ENCODE data around the gene SENP7. TPM values are rescaled to one million over a fixed set of nuclear protein-coding genes. Genes with fewer than 3 reads are reported as not detected.

Gene SENP7
- total RNA-seq, 2 experiments from 2014 or later = 17.7 to 19.5 TPM

DNA sequence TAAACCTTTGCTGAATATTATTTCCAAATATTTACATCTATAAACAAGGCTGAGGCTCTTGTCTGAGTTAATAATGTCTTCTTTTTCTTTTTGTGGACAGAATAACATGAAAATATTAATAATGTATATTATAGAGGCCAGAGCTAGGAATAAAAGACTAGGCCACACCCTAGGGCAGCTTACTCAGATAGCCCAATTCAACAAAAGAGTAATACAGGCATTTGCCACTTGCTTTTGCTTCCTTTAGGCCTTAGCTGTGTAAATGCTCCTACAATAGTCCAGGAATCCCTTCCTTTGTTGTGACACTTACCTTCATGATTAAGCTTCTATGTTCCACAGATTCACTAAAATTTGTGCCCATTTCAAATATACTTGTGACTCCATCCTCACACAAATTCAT, 209.2 kb downstream of the SENP7 start:
- no TSS peak for BruUV-seq (replicated peaks)
- Histone ChIP-seq H2AFZ (ENCODE audit: low read length) (no peak overlapping the region), H3K9me3 (ENCODE audit: low read length) (peaks cover 9% of the 10 kb centered on the region; the same call in 1 of the 2 replicates), H3K4me3 (ENCODE audit: low read depth, low read length, poor library complexity, severe bottlenecking) (no peak overlapping the region), H3K4me1 (ENCODE audit: insufficient read depth, low read length, poor library complexity, severe bottlenecking) (no peaks in the 10 kb centered on the region), H3K4me2 (ENCODE audit: low read length) (no peak overlapping the region), H3K36me3 (ENCODE audit: insufficient read depth, low read length) (no peaks in the 10 kb centered on the region), H3K9me2 (ENCODE audit: insufficient read depth, low read length) (no peaks in the 10 kb centered on the region), H3K79me2 (ENCODE audit: insufficient read depth, low read depth, low read length) (no peaks in the 10 kb centered on the region), H4K20me1 (ENCODE audit: insufficient read depth, low read length) (no peaks in the 10 kb centered on the region), H3K27ac (ENCODE audit: low read depth, low read length, poor library complexity, severe bottlenecking) (no peak overlapping the region)
- POLR2A ChIA-PET = interaction anchor here (0.6 to 1.3 kb wide), 3 partner anchors 9 to 381 kb away, joined by 3 read pairs; no protein-coding TSS in a partner anchor
- TF ChIP-seq, protein P1, sequence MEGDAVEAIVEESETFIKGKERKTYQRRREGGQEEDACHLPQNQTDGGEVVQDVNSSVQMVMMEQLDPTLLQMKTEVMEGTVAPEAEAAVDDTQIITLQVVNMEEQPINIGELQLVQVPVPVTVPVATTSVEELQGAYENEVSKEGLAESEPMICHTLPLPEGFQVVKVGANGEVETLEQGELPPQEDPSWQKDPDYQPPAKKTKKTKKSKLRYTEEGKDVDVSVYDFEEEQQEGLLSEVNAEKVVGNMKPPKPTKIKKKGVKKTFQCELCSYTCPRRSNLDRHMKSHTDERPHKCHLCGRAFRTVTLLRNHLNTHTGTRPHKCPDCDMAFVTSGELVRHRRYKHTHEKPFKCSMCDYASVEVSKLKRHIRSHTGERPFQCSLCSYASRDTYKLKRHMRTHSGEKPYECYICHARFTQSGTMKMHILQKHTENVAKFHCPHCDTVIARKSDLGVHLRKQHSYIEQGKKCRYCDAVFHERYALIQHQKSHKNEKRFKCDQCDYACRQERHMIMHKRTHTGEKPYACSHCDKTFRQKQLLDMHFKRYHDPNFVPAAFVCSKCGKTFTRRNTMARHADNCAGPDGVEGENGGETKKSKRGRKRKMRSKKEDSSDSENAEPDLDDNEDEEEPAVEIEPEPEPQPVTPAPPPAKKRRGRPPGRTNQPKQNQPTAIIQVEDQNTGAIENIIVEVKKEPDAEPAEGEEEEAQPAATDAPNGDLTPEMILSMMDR (conservative IDR thresholded peaks at IDR 0.05; ENCODE audit: low read length) = no peak
- no peak for TF ChIP-seq EZH2phosphoT487 (IDR thresholded peaks at IDR 0.05; ENCODE audit: borderline replicate concordance, low read depth, low read length)
- intact Hi-C loops (cut with micrococcal nuclease; ENCODE audit: unreplicated experiment) = no loop called here
- DNase-seq (ENCODE audit: low spot score) = no peak
- CTCF ChIA-PET (ENCODE audit: unreplicated experiment) = no interaction called here

- Histone ChIP-seq H3K9me2 (ENCODE audit: insufficient read depth, low read length) (no peaks in the 10 kb centered on the region), H3K36me3 (ENCODE audit: insufficient read depth, low read length) (no peaks in the 10 kb centered on the region), H2AFZ (ENCODE audit: low read length) (no peak overlapping the region), H4K20me1 (ENCODE audit: insufficient read depth, low read length) (no peaks in the 10 kb centered on the region), H3K4me1 (ENCODE audit: insufficient read depth, low read length, poor library complexity, severe bottlenecking) (no peaks in the 10 kb centered on the region), H3K79me2 (ENCODE audit: insufficient read depth, low read depth, low read length) (no peaks in the 10 kb centered on the region), H3K4me3 (ENCODE audit: low read depth, low read length, poor library complexity, severe bottlenecking) (no peak overlapping the region), H3K4me2 (ENCODE audit: low read length) (no peak overlapping the region), H3K9me3 (ENCODE audit: low read length) (peaks cover 7% of the 10 kb centered on the region; the same call in 1 of the 2 replicates), H3K27ac (ENCODE audit: low read depth, low read length, poor library complexity, severe bottlenecking) (no peak overlapping the region)
- no TSS peak for BruUV-seq (replicated peaks)
- intact Hi-C loops (cut with micrococcal nuclease; ENCODE audit: unreplicated experiment) = no loop called here
- DNase-seq (ENCODE audit: low spot score) = no peak
- CTCF ChIA-PET (ENCODE audit: unreplicated experiment) = no interaction called here
- POLR2A ChIA-PET = interaction anchor here (0.5 to 1.4 kb wide), 8 partner anchors 15 to 1367 kb away, joined by 3 to 6 read pairs (median 3); no protein-coding TSS in a partner anchor
- TF ChIP-seq, protein P1 (conservative IDR thresholded peaks at IDR 0.05; ENCODE audit: low read length) = no peak
- TF ChIP-seq EZH2phosphoT487 (IDR thresholded peaks at IDR 0.05; ENCODE audit: borderline replicate concordance, low read depth, low read length) = no peak
These were observed 209.8 kb downstream of the SENP7 start for GRCh38 chr3:101303089-101303731.

DNA sequence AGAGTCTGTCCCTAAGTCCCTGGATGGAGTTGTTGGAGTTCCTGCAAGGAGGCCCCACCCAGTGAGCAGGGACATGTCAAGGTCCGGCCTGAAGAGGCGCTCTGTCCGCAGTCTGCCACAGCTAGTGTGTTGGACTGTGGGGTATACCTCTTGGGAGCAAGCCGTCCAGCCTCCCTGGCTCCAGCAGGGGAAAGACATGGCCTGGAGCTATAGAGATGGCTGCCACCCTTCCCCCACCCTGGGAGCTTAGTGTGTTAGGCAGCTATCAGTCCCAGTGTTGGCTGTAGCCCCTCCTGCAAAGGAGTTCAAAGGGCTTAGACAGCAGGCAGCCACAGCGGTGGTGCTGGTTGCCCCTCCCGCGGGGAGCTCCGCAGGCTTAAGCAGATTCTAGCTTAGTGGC, 212.9 kb downstream of the SENP7 start:
- DNase-seq (ENCODE audit: low spot score) = no peak
- H3K4me3 ChIP-seq (ENCODE audit: low read depth, low read length, poor library complexity, severe bottlenecking) = no peak overlapping the region
- H3K4me2 ChIP-seq (ENCODE audit: low read length) = no peak overlapping the region
- no peaks in the 10 kb centered on the region for H3K36me3 ChIP-seq (ENCODE audit: insufficient read depth, low read length)
- intact Hi-C loops (cut with micrococcal nuclease; ENCODE audit: unreplicated experiment) = no loop called here
- TF ChIP-seq, protein P1 (conservative IDR thresholded peaks at IDR 0.05; ENCODE audit: low read length) = no peak
- TF ChIP-seq EZH2phosphoT487 (IDR thresholded peaks at IDR 0.05; ENCODE audit: borderline replicate concordance, low read depth, low read length) = no peak
- no peaks in the 10 kb centered on the region for H3K9me3 ChIP-seq (ENCODE audit: low read length)
- CTCF ChIA-PET (ENCODE audit: unreplicated experiment) = no interaction called here
- no TSS peak for BruUV-seq (replicated peaks)
- H4K20me1 ChIP-seq (ENCODE audit: insufficient read depth, low read length) = no peaks in the 10 kb centered on the region
- no peak overlapping the region for H2AFZ ChIP-seq (ENCODE audit: low read length)
- H3K27ac ChIP-seq (ENCODE audit: low read depth, low read length, poor library complexity, severe bottlenecking) = no peak overlapping the region
- H3K4me1 ChIP-seq (ENCODE audit: insufficient read depth, low read length, poor library complexity, severe bottlenecking) = no peaks in the 10 kb centered on the region
- H3K79me2 ChIP-seq (ENCODE audit: insufficient read depth, low read depth, low read length) = no peaks in the 10 kb centered on the region
- H3K9me2 ChIP-seq (ENCODE audit: insufficient read depth, low read length) = no peaks in the 10 kb centered on the region
- POLR2A ChIA-PET = no interaction called here
